ENCODE measurements around the gene CST5. TPM values are rescaled to one million over a fixed set of nuclear protein-coding genes. Genes with fewer than 3 reads are reported as not detected.
"Not testable (repeated sequence)": the region's sequence is repeated elsewhere in the genome, so short reads cannot be mapped to it uniquely, and the experiment has no call there.

Gene CST5
- total RNA-seq, 2 experiments from 2014 or later = not detected

DNA sequence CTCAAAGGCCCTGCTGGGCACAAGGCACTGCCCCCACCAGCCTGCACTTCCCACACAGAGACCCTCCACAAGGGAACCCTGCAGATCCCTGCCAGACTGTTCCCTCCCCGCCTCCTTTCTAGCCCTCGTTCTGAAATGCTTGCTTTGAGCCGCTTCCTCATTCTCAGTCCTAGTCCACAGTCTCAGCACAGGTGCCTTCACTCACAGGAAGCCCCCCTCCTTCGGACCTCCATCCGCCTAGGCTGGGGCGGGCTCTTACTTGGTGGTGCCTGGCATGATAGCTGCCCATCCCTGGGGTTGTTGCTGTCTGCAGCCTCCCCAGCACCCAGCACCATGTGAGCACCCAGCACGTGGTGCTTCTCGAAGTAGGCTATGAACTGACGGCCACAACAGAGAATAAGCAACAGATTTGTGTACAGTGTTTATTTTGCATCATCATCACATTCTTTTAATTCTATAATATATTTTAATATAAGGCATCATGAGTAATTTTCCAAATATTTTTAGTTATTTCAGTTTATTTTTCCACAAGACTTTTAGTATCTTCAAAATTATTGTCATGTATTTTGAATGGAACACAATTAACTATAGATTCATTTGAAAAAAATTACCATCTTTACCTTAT lies 12.3 kb downstream of the CST5 start:
- Mint-ChIP-seq H3K4me1 (peaks cover 8% of the 10 kb centered on the region), H3K27ac (no peak overlapping the region), H3K36me3 (ENCODE audit: low read depth) (no peaks in the 10 kb centered on the region), H3K4me3 (no peak overlapping the region), H3K27me3 (no peaks in the 10 kb centered on the region), H3K9me3 (no peaks in the 10 kb centered on the region)
- ChIA-PET POLR2A (no interaction called here), CTCF (no interaction called here)
- no peak for DNase-seq

- CTCF ChIA-PET; H3K4me3 Mint-ChIP-seq; H3K27me3 Mint-ChIP-seq; H3K27ac Mint-ChIP-seq; POLR2A ChIA-PET; H3K4me1 Mint-ChIP-seq; DNase-seq; H3K36me3 Mint-ChIP-seq (ENCODE audit: low read depth); H3K9me3 Mint-ChIP-seq: not testable (repeated sequence)
Observed at GRCh38 chr20:23860771-23861170, 18.8 kb downstream of the CST5 start.

DNA sequence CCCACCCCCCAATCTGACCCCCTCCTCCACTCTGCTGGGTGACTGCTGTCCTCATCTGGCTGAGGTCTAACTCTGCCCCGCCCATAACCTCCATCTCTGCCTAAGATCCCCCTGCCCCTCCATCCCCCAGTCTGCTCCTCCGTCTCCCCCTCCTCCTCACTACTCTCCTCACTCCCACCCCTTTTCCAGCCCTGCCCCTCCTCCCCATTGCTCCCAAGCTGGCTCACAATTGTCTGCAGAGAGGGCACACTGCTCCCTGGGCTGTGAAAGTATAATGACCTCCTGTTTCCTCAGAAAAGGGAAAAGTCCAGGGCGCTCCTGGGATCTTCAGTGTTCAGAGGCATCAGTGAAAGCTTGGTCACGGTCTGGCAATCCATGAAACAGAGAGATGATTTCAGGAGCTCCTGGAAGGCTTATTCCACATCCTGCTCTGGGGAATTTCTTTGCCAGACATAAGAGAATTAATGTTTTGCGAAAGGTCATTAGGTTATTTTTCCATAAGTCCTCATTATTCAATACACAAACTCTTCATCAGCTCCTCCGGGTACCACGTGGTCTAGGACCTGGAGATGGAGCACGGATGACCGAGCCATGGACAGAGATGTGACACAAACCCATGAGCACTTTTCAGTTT lies 21.5 kb downstream of the CST5 start:
- POLR2A ChIA-PET = no interaction called here
- Mint-ChIP-seq H3K36me3 (ENCODE audit: low read depth) (no peaks in the 10 kb centered on the region), H3K4me1 (no peaks in the 10 kb centered on the region), H3K9me3 (no peaks in the 10 kb centered on the region), H3K27me3 (no peaks in the 10 kb centered on the region), H3K27ac (no peak overlapping the region), H3K4me3 (no peak overlapping the region)
- DNase-seq = no peak
- CTCF ChIA-PET = no interaction called here

GRCh38 chr20:23856736-23857135 lies 22.8 kb downstream of the CST5 start:
- no peaks in the 10 kb centered on the region for H3K9me3 Mint-ChIP-seq
- no peaks in the 10 kb centered on the region for H3K4me1 Mint-ChIP-seq
- no peak for DNase-seq
- POLR2A ChIA-PET = no interaction called here
- H3K36me3 Mint-ChIP-seq (ENCODE audit: low read depth) = no peaks in the 10 kb centered on the region
- CTCF ChIA-PET = no interaction called here
- no peaks in the 10 kb centered on the region for H3K27me3 Mint-ChIP-seq
- H3K4me3 Mint-ChIP-seq = no peak overlapping the region
- no peak overlapping the region for H3K27ac Mint-ChIP-seq

DNA sequence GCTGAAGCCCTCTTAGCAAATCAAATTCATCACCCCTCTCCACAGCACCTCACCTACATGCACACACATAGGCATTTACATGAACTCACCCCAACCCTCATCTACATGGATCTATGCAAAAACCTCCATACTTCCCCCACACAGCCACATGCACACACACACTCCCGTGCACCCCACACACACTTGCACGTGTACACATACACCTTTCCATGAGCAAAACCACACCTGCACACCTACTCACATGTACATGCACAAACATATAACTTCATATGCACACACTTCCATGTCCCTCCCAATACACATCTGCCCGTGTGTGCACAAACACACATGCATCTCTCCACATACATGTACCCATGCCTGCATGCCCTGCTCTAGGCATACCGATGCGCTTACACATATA lies 23.3 kb downstream of the CST5 start:
- no peak overlapping the region for H3K4me3 Mint-ChIP-seq
- H3K9me3 Mint-ChIP-seq = no peaks in the 10 kb centered on the region
- ChIA-PET POLR2A (no interaction called here), CTCF (no interaction called here)
- H3K4me1 Mint-ChIP-seq = no peaks in the 10 kb centered on the region
- no peak overlapping the region for H3K27ac Mint-ChIP-seq
- no peak for DNase-seq
- no peaks in the 10 kb centered on the region for H3K36me3 Mint-ChIP-seq (ENCODE audit: low read depth)
- no peaks in the 10 kb centered on the region for H3K27me3 Mint-ChIP-seq

DNA sequence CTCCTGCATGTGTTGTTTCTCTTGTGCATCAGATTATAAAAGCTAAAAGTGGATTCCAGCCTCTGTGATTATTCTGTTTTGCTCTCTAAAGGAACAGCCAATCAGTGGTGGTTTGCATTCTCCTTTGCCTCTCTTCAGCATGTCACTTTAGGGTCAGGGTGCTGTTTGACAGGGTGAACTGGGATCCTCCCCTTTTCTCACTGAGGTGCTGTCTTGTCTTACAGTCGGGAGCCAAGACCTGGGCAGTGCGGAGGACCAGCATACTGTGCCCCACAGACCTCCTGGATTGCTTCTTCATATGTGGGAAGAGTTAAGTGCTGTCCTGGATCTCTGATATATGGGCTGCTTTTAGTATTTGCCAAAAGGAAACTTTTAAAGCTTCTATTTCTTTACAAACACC lies 37.9 kb downstream of the CST5 start:
- CTCF ChIA-PET = no interaction called here
- Mint-ChIP-seq H3K9me3 (no peaks in the 10 kb centered on the region), H3K27me3 (peaks cover 13% of the 10 kb centered on the region), H3K27ac (no peak overlapping the region), H3K4me3 (no peak overlapping the region), H3K4me1 (peaks cover 1% of the 10 kb centered on the region), H3K36me3 (ENCODE audit: low read depth) (no peaks in the 10 kb centered on the region)
- DNase-seq = no peak
- POLR2A ChIA-PET = no interaction called here

- no peaks in the 10 kb centered on the region for H3K36me3 Mint-ChIP-seq (ENCODE audit: low read depth)
- peaks cover 20% of the 10 kb centered on the region for H3K4me1 Mint-ChIP-seq
- peak overlapping the region; percentile 77 for H3K27ac Mint-ChIP-seq
- peak; percentile 64 for DNase-seq
- POLR2A ChIA-PET = no interaction called here
- CTCF ChIA-PET = no interaction called here
- H3K4me3 Mint-ChIP-seq = no peak overlapping the region
- no peaks in the 10 kb centered on the region for H3K9me3 Mint-ChIP-seq
- H3K27me3 Mint-ChIP-seq = peaks cover 13% of the 10 kb centered on the region
Observed at GRCh38 chr20:23835716-23836115, 43.8 kb downstream of the CST5 start.

DNA sequence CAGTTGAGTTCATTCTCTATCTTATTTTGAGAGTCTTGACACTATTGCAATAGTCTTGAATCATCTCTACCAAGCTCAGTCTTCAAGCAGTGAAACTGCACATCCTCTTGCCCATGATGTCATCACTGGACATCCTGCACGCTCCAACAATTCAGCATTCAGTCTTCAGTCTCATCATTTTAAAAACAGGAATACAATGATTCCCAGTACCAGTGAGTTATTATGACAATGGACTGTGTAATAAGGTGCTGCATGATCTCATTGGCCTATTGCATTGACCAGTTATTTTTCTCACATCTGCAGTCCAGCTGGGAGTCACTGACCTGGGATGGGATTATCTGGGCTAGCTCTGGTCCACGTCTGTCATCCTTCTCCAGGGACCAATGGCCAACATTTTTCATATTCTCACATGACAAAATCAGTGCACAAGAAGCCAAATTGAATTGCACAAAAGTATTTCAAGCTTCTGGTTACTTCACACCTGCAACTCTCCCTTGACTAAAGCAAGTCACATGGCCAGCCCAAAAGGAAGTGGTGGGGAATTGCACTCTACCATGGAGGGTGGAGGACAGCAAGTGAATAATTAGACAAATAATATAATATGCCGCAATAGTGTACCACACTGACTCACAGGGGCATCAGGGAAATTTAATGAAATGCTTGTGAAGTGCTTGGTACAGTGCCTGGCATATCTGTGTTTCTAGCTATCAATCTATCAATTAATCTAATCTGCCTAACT lies 46.6 kb downstream of the CST5 start:
- CTCF ChIA-PET = no interaction called here
- H3K9me3 Mint-ChIP-seq = no peaks in the 10 kb centered on the region

GRCh38 chr20:23831961-23832360 lies 47.6 kb downstream of the CST5 start:
- H3K4me3 Mint-ChIP-seq; DNase-seq; H3K36me3 Mint-ChIP-seq (ENCODE audit: low read depth); H3K9me3 Mint-ChIP-seq; H3K27ac Mint-ChIP-seq; H3K27me3 Mint-ChIP-seq; POLR2A ChIA-PET; CTCF ChIA-PET: not testable (repeated sequence)
- H3K4me1 Mint-ChIP-seq = peaks cover 20% of the 10 kb centered on the region

More for the DNA sequence above, 46.6 kb downstream of the CST5 start:
- POLR2A ChIA-PET = no interaction called here
- H3K4me1 Mint-ChIP-seq = peaks cover 20% of the 10 kb centered on the region
- H3K27me3 Mint-ChIP-seq = peaks cover under 1% of the 10 kb centered on the region
- H3K4me3 Mint-ChIP-seq = no peak overlapping the region
- H3K36me3 Mint-ChIP-seq (ENCODE audit: low read depth) = no peaks in the 10 kb centered on the region
- no peak overlapping the region for H3K27ac Mint-ChIP-seq
- DNase-seq = no peak

DNA sequence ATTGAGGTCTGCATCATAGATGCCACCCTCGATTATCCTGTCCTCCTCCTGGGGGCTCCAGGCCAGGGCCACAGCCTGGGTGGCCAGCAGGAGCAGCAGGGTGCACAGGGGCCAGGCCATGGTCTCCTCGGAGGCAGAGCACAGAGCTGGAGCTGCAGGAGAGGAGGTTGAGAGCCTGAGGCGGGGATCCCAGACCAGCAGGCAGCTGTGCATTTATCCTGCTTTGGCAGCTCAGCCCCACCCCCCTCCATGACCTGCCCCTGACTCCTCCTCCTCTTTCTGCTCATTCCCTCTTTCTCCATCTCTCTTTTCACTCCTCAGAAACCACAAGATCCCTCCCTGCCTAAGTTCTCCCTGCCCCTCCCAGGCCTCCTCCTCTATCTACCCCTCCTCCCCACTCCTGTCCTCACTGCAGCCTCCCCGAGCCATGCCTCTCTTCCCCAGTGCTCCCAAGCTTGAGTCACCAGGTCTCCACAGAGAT lies 53.0 kb downstream of the CST5 start, which contains the start of gene CST2:
CST2 (minus strand) TSS at position 189 of the 481 bp plus-strand sequence; CDS start at position 120, 69 bp downstream.
- ChIA-PET CTCF (no interaction called here), POLR2A (no interaction called here)
- DNase-seq = no peak
- Mint-ChIP-seq H3K9me3 (no peaks in the 10 kb centered on the region), H3K4me1 (no peaks in the 10 kb centered on the region), H3K4me3 (no peak within 1 kb of the TSS), H3K27me3 (no peaks in the 10 kb centered on the region), H3K27ac (no peak within 1 kb of the TSS), H3K36me3 (ENCODE audit: low read depth) (no peaks in the 10 kb centered on the region)

Other genes with a start within 250 kb of the CST5 start
- gene CST3, start 241.8 kb downstream of the CST5 start, total RNA-seq = 1 to 10 TPM; 1.6 to 2.1 TPM
- not detected for gene CST4, start 190.7 kb downstream of the CST5 start, total RNA-seq
- not detected for gene CST1, start 128.8 kb downstream of the CST5 start, total RNA-seq
- not detected for gene CST2, start 53.0 kb downstream of the CST5 start, total RNA-seq
- not detected for gene GGTLC1, start 109.0 kb upstream of the CST5 start, total RNA-seq